Ishikawa (cell line): ENCODE data around the gene MAPK1.

Source experiments
- CREB1 ChIP-seq: IDR thresholded peaks from 2 replicates; pipeline ENCODE4 v1.6.1; 2012; ENCODE audit warnings: low read depth
- EP300 ChIP-seq: IDR thresholded peaks from 2 replicates; pipeline ENCODE4 v1.6.1; 2012; ENCODE audit warnings: borderline replicate concordance
- FOXM1 ChIP-seq: IDR thresholded peaks from 2 replicates; pipeline ENCODE4 v1.6.1; 2012; ENCODE audit warnings: low read depth, borderline replicate concordance
- RAD21 ChIP-seq: IDR thresholded peaks from 2 replicates; pipeline ENCODE4 v1.6.1; 2012; ENCODE audit warnings: low read depth
- TAF1 ChIP-seq: IDR thresholded peaks from 2 replicates; pipeline ENCODE4 v1.6.1; 2012; ENCODE audit warnings: low read depth, mild to moderate bottlenecking

- no peak for TF ChIP-seq CREB1
- no peak for TF ChIP-seq RAD21
- no peak for TF ChIP-seq TAF1
- no peak for TF ChIP-seq EP300
- no peak for TF ChIP-seq FOXM1
Measured at GRCh38 chr22:21736084-21736642, 131.3 kb downstream of the MAPK1 start.
